Measurements from ENCODE around the gene TRIB2. TPM values are rescaled to one million over a fixed set of nuclear protein-coding genes. Genes with fewer than 3 reads are reported as not detected.

TRIB2 gene
- total and polyA plus RNA-seq, 9 of the 15 experiments (the other 6 are each of a cell fraction or from before 2014, with no cell fraction given), result 9.0 to 39.0 (median 26.3) TPM

GRCh38 chr2:12732651-12733050, 15.9 kb downstream of the TRIB2 start (continued):
- TF ChIP-seq IRF2 (CRISPR knock-in tag; IDR thresholded peaks at IDR 0.05), result no peak

- H3K4me2 ChIP-seq (ENCODE audit: insufficient read depth, low read length), result no peak overlapping the region
- no peaks in the 10 kb centered on the region for H3K9me3 ChIP-seq (replicated peaks; ENCODE audit: control insufficient read depth, insufficient read depth, low read depth, low read length)
- ATAC-seq (no peak), FAIRE-seq (no peak), DNase-seq (ENCODE audit: extremely low read depth in 1 of 4, low spot score in 3 of 4) (no peak)
- H3K27ac ChIP-seq (ENCODE audit: extremely low read depth, low read depth, low read length), result no peak overlapping the region
- TF ChIP-seq RFX5 (IDR thresholded peaks at IDR 0.05; ENCODE audit: low read depth, low read length) (no peak), E2F4 (CRISPR knock-in tag; IDR thresholded peaks at IDR 0.05; ENCODE audit: low read depth) (no peak), GATAD2A (IDR thresholded peaks at IDR 0.05) (no peak), ZNF780A (CRISPR knock-in tag; IDR thresholded peaks at IDR 0.05) (no peak), RCOR1 (IDR thresholded peaks at IDR 0.05; ENCODE audit: borderline replicate concordance in 1 of 2, low read depth in 2 of 2, low read length in 2 of 2) (no peak), NFIX (CRISPR knock-in tag; IDR thresholded peaks at IDR 0.05; ENCODE audit: low read depth) (no peak), FOXK2 (conservative IDR thresholded peaks at IDR 0.05 in 1 of 2, IDR thresholded peaks at IDR 0.05 in 1 of 2; ENCODE audit: low read depth in 2 of 2) (no peak), SMARCA4 (IDR thresholded peaks at IDR 0.05) (no peak), HLTF (IDR thresholded peaks at IDR 0.05) (no peak), RB1 (IDR thresholded peaks at IDR 0.05; ENCODE audit: low read depth) (no peak), PREB (CRISPR knock-in tag; IDR thresholded peaks at IDR 0.05) (no peak)
- POLR2A ChIA-PET, result no interaction called here
- no peak overlapping the region for H3K9ac ChIP-seq (ENCODE audit: insufficient read depth in 1 of 2, low read depth in 2 of 2, low read length in 2 of 2)
- WGBS (ENCODE audit: insufficient coverage, low coverage, missing lambda C conversion rate), result 85% methylated on average over 7 of the region's 7 CpGs
- H3K4me3 ChIP-seq, result no peak overlapping the region
- in situ Hi-C loops (cut with MboI) (loop anchor here (25.0 kb wide), 1 partner anchor 278 kb away; no protein-coding TSS in a partner anchor), intact Hi-C loops (cut with micrococcal nuclease) (no loop called here)
- H3K36me3 ChIP-seq (ENCODE audit: control insufficient read depth, insufficient read depth, low read length), result peaks cover 52% of the 10 kb centered on the region; the same call in 2 of the 3 replicates
- 0 out of 2 replicates have a peak, but pooled peaks cover 4% of the 10 kb centered on the region for H4K20me1 ChIP-seq (replicated peaks; ENCODE audit: control insufficient read depth, insufficient read depth, low read length)
- no peak overlapping the region for H2AFZ ChIP-seq (ENCODE audit: low read depth, low read length)
- peaks cover 0 to 3% of the 10 kb centered on the region in 2 experiments; a peak in 2 of 5 replicates for H3K4me1 ChIP-seq (replicated peaks in 1 of 2; ENCODE audit: control insufficient read depth in 2 of 2, insufficient read depth in 2 of 2, low read length in 2 of 2)
- H3K9me1 ChIP-seq (ENCODE audit: control insufficient read depth, insufficient read depth, low read length), result no peaks in the 10 kb centered on the region
- no peaks in the 10 kb centered on the region for H3K79me2 ChIP-seq (ENCODE audit: control insufficient read depth, insufficient read depth, low read length)
- BruUV-seq (replicated peaks), result no TSS peak
- CTCF ChIA-PET (ENCODE audit: low intra/inter-chr PET ratio), result no interaction called here
- no peaks in the 10 kb centered on the region for H3K27me3 ChIP-seq (ENCODE audit: control insufficient read depth in 2 of 2, insufficient read depth in 2 of 2, low read length in 2 of 2)
Measured at GRCh38 chr2:12733846-12734245, 17.1 kb downstream of the TRIB2 start.
